Stimulated activated CD8-positive, alpha-beta memory T cell treated with anti-CD3 and anti-CD28 coated beads, Interleukin-2, amount 100 ng/mL, for 1 hour (primary cell): ENCODE measurements around the gene CORO6.

ENCODE experiments used
- DNase-seq, 2 donors: peaks; one replicate each; pipeline ENCODE4 v3.0.0-alpha.2; 2020; ENCODE audit warnings: low read depth in 2 of 2

The CORO6 gene

DNA sequence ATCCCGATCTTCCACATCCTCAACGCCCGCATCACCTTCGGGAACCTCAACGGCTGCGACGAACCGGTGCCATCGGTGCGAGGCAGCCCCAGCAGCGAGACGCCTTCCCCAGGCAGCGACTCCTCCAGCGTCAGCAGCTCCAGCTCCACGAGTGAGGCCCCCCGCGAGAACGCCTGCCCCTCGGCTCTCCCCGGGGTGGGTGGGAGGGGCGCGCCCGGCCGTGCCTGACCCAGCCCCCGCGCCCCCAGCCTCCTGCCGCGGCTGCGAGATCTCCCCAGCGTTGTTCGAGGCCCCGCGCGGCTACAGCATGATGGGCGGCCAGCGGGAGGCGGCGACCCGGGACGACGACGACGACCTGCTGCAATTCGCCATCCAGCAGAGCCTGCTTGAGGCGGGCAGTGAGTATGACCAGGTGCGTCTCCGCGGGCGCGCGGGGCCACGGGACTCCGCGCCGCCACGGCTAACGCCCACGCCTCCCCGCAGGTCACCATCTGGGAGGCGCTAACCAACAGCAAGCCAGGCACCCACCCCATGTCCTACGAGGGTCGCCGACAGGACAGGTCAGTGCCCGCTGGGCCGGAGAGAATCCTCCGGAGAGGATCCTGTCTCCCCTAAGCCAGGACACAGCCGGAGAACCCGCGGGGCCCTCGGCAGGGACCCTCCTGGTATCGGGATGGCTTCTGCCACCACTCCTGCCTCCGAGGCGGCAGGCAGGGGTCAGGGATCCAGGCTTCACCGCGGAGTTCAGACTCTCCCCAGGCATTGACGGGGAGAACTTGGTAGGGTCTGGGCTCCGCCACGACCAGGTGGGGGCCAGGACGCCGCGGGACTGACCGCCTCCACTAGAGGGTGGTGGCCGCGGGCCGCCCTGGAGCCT is 10.1 kb downstream of the CORO6 start:
- no peak for DNase-seq

- DNase-seq = no peak
Measured at GRCh38 chr17:29612094-29612403, 10.7 kb downstream of the CORO6 start.

DNA sequence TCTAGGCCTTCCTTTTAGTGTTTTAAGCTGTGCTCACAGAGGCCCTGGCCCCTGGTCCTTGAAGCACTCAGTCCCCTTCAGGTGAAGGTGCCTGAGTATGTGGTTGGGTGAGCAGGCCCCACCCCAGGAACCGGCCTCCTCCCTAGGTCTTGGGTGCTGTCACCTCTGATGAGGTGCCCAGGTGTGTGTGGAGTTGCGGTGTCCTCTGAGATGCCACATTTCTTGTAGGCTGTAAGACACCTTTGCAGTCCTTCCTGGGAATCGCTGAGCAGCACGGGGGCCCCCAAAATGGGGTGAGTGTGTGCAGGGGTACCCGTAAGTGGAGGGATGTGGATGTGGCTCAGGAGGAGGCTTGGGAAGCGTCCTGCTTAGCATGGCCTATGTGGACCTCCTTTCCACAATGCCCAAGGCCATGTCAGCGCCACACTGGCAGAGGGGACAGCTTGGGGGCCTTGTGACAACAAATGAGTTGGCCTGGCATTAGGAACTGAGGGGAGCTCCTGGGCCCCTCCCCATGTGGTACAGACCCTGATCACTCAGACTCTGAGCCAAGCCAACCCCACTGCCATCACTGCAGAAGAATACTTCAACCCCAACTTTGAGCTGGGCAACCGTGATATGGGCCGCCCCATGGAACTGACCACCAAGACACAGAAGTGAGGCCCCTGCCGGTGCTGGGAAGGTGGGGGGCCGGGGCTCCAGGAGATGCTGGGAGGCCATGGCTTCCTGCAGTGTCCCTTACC is 11.2 kb downstream of the CORO6 start:
- no peak for DNase-seq

- no peak for DNase-seq
Measured at GRCh38 chr17:29610395-29610794, 12.3 kb downstream of the CORO6 start.

GRCh38 chr17:29608986-29609385 is 13.7 kb downstream of the CORO6 start:
- DNase-seq = no peak

GRCh38 chr17:29607557-29608195 is 15.0 kb downstream of the CORO6 start:
- no peak for DNase-seq

GRCh38 chr17:29603109-29603674 is 19.5 kb downstream of the CORO6 start:
- no peak for DNase-seq

GRCh38 chr17:29597361-29598172 is 25.1 kb downstream of the CORO6 start:
- DNase-seq = no peak

- DNase-seq = no peak
Measured at GRCh38 chr17:29596811-29597210, 25.9 kb downstream of the CORO6 start.

DNA sequence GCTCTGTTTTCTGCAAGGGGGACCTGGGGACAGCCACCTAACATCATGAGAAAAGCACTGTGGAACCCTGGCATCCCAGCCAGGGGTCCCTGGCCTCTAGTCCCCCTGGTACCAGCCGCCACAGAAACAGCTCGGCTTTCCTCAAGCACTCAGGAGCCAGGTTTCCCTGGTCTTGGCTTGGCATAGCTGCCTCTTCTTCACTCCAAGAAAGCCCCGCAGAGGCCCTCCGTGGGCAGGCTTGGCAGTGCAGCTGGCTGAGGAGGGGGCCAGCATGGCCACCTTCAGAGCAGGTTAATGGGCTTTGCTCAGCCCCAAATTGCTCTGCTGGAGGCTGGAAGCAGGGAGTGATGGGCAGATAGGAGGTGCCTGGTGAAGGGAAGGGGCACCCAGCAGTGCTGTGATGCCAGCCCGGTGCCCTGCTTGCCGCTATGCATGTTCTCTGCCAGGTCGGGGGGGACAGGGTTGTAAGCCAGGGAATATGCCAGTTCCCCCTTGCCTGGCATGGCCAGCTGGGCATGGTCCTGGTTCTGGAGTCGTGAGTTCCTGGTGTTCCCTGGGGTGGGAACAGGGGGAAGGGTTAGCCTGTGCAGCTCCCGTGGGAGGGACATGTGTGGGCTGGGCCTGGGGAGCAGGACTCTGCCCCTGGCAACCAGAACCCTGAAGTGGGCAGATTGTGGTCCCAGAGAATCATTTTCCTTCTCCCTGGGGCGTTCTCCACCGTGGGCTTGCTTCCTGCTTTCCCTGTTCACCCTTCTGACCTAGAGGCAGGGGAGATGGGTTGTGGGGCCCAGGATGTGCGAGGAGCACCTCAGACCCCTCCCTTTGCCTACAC is 26.6 kb downstream of the CORO6 start:
- DNase-seq = no peak

GRCh38 chr17:29595107-29595942 is 27.4 kb downstream of the CORO6 start:
- no peak for DNase-seq

DNA sequence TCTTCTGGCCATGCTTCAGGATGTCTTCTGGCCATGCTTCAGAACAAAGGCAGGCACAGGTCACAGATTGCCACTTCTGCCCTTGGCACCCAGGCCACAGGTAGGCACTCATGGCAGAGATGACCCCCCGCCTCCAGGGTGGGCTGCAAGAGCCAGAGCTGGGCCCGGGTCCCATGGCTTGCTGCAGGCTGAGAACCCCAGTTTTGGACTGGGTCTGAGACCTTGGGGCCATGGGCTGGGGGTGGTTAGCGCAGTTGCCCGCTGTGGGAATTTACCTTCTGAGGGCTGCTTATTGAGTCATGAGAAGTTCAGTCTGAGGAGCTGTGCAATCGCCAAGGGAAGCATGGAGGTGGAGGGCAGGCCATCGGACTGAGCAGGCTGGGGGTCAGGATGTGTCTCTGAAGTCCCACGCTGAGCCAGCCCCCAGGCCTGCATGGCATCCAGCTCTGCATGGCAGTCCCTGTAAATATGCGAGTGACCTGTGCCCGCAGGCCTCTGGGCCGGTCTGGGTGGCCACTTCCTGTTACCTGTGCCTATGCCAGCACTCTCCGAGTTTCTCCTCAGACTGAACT is 28.1 kb downstream of the CORO6 start:
- DNase-seq = no peak

DNA sequence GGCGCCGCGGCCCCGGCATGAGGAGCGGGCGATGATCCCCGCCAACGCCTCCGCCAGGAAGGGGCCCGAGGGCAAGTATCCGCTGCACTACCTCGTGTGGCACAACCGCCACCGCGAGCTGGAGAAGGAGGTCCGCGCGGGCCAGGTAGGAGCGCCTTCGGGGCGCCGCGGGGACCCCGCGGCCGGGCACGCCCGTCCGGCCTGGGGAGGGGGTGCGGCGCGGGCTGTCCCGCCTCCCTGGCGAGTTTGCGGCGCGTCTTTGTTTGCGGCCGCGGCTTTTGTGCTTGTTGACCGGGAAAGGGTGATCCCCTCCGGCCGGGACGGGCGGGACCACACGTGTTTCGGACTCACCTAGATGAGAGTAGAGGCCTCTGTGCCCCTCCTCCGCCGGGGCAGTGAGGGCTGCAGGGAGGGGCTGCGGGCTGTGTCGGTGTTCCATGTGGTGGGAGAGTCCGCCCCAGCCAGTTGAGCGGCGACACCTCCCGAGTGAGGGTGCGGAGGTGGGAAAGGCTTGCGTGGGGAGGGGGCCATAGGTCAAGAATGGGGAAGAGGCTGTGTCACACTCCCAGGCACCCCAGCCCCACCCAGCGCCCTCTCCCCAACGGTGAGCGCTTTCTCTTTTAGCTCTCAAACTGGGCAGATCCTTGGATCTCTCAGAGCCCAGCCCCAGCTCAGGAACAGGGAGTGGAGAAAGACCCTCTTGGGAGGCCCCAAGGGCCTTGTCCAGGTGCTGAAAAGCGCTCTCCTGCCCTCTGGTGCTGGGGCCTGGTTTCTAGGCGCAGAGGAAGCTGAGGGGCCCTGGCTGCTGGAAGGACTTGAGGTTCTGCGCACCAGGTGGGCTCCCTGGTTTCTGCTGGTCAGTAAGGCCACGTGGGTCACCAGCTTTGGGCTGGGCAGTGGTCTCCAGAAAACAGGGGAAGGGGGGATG is 28.9 kb downstream of the CORO6 start:
- no peak for DNase-seq

DNA sequence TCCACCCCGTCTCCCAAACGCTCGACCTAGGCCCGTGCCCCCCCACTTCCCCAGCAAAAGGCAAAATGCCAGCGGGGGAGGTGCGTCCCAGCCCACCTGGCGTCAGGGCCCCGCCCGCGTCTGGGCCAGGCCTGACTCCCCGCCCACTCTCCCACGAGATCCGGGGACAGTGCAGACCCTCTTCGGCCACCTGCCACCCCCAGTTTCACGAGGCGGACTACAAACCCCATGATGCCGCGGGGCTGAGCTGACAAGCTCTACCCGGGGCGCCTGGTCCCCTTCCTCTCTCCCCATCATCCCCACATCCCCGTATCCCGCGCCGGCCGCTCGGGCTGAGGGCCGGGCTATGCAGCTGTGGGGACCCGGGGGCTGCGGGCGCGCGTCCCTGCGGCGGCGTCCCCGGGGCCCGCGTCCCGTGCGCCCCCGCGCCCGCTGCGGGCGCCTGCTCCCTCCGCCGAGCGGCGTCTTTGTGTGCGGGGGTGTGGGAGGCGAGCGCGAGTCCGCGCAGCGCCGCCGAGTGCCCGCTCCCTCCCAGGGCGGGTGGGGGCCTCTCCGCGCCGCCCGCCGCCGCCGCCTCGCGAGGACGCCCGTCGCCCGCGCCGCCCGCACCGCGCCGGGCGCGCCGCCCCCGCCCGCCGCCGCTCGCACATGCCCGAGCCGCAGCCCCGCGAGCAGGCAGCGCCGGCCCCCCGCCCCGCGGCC is 29.7 kb downstream of the CORO6 start, which contains the start of gene ANKRD13B:
Gene ANKRD13B (plus strand): TSS at position 283 of the 702 bp plus-strand sequence. CDS start 490 bp downstream, outside the sequence.
- no peak for DNase-seq

DNA sequence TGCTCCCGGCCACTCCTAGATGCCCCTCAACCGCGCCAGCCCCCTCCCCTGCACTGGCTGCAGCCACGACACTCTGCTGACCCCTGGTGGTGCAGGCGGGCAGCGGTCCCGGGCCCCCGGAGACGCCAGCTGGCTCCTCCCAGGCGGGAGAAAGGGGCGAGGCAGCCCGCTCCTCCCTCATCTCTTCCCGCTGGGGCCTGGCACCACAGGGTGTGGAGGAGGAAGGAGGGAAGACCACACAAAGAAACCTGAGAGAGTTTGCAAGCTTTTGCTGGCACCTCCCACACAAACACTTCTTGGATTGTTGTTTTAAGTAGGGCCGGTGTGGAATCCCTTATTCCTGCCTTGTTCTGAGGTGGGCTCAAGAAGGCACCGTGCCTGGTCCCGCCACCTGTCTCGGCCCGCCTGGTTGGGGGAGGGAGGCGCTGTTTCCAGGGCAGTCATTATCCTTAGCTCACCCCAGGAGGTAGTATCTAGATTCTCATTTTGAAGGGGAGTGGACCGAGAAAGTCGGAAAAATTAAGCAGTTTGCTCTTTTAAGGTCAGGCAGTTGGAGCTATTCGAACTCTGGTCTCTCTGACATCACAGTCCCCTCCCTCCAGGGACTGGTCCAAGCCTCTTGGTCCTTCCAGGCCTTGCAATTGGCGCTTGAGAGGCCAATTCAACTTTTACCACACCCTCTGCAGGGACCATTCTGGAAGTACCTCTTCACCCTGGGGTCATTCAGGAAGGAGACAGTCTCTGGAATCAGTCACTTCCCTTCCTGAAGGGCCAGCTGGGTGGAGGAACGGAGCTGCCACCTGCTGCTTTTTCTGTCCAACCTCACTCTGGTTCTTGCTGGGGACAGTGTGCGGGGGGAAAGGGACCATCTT is 30.7 kb downstream of the CORO6 start:
- peak; percentile 53 to 55 for DNase-seq

GRCh38 chr17:29591146-29591736 is 31.5 kb downstream of the CORO6 start:
- DNase-seq = no peak
